Breast epithelium (tissue), 4 donors: Measurements from ENCODE around the gene PDIA3. TPM values are rescaled to one million over a fixed set of nuclear protein-coding genes. Genes with fewer than 3 reads are reported as not detected.
"Not testable (repeated sequence)": the region's sequence is repeated elsewhere in the genome, so short reads cannot be mapped to it uniquely, and the experiment has no call there.

Source experiments
- DNase-seq, 2 donors: peaks; one replicate each; pipeline ENCODE4 v3.0.0-alpha.2; 2019; ENCODE audit warnings: low spot score in 2 of 2
- H3K27ac ChIP-seq, 2 donors: fragments of 200-600 bp; sonication (generic) in 1 of 2; one replicate each; pipeline ENCODE4 v1.5.1; 2016 to 2019; ENCODE audit warnings: mild to moderate bottlenecking in 1 of 2
- H3K27me3 ChIP-seq, 2 donors: fragments of 200-600 bp; sonication (generic) in 1 of 2; one replicate each; pipeline versions ENCODE4 v1.5.1 to v1.6.0; 2017 to 2019; ENCODE audit warnings: control low read depth in 1 of 2, mild to moderate bottlenecking in 1 of 2
- H3K36me3 ChIP-seq: fragments of 200-600 bp; one replicate; pipeline ENCODE4 v1.5.1; 2019
- H3K4me1 ChIP-seq, 2 donors: fragments of 200-600 bp; sonication (generic); one replicate each; pipeline ENCODE4 v1.5.1; 2016 to 2019; ENCODE audit warnings: control low read depth in 1 of 2
- H3K4me3 ChIP-seq, 3 donors: fragments of 200-600 bp; sonication (generic); 1 replicate in 2 of 3; 2 replicates in 1 of 3; pipeline ENCODE4 v1.5.1; 2016 to 2019; ENCODE audit warnings: mild to moderate bottlenecking in 3 of 3, moderate library complexity in 2 of 3
- H3K9me3 ChIP-seq, 2 donors: fragments of 200-600 bp; sonication (generic) in 1 of 2; one replicate each; pipeline ENCODE4 v1.5.1; 2016 to 2019; ENCODE audit warnings: control low read depth in 1 of 2
- CTCF ChIP-seq, 3 donors: fragments of 450-650 bp; IDR thresholded peaks; one replicate each; pipeline ENCODE4 v1.5.1; 2016 to 2017; ENCODE audit warnings: antibody characterized with exemption in 3 of 3, mild to moderate bottlenecking in 3 of 3, moderate library complexity in 3 of 3
- POLR2A ChIP-seq: fragments of 450-650 bp; IDR thresholded peaks from one replicate; pipeline ENCODE4 v1.6.1; 2016; ENCODE audit warnings: antibody characterized with exemption, mild to moderate bottlenecking, moderate library complexity
- POLR2AphosphoS5 ChIP-seq, 3 donors: sonication (generic); formaldehyde crosslinking; IDR thresholded peaks; one replicate each; pipeline ENCODE4 v1.6.1; 2017; ENCODE audit warnings: antibody characterized with exemption in 3 of 3
- intact Hi-C: fragments of 100-400 bp; cut with DNase I; formaldehyde crosslinking; loops from one replicate; pipeline ENCODE4 v1.15.1; 2023; ENCODE audit warnings: low total_unique reads
- total RNA-seq, 3 donors: library from RNA; depleted of rRNA; stranded (reverse); fragments of >200 nt; gene quantifications; one replicate each; pipeline ENCODE4 v1.1.0, GENCODE V29; 2016

Gene PDIA3
- total RNA-seq, 3 donors from 2014 or later: 107 to 125 (median 109) TPM

GRCh38 chr15:43735416-43735815, 10.8 kb upstream of the PDIA3 start:
- intact Hi-C loops: no loop called here

GRCh38 chr15:43746903-43747309, 668 bp downstream of the PDIA3 start:
- H3K27me3 ChIP-seq, DNase-seq, H3K4me1 ChIP-seq, H3K36me3 ChIP-seq, H3K9me3 ChIP-seq, intact Hi-C loops: not testable (repeated sequence)
- Histone ChIP-seq H3K27ac (peak overlapping the region; percentile 93 to 96), H3K4me3 (peak overlapping the region; percentile 76 to 92 (median 77))

More at GRCh38 chr15:43735416-43735815, 10.8 kb upstream of the PDIA3 start:
- Histone ChIP-seq H3K36me3 (no peaks in the 10 kb centered on the region), H3K4me1 (no peaks in the 10 kb centered on the region), H3K27ac (no peak overlapping the region), H3K4me3 (no peak overlapping the region), H3K9me3 (no peaks in the 10 kb centered on the region), H3K27me3 (no peaks in the 10 kb centered on the region)
- TF ChIP-seq POLR2AphosphoS5 (IDR thresholded peaks at IDR 0.05): no peak
- no peak for TF ChIP-seq POLR2A
- TF ChIP-seq CTCF (IDR thresholded peaks at IDR 0.05): no peak
- no peak for DNase-seq

GRCh38 chr15:43748376-43748775, 2.1 kb downstream of the PDIA3 start:
- DNase-seq: no peak
- Histone ChIP-seq H3K4me3 (peak overlapping the region in 2 of 3 donors; percentile 76 to 92), H3K4me1 (no peaks in the 10 kb centered on the region), H3K27ac (no peak overlapping the region), H3K27me3 (no peaks in the 10 kb centered on the region), H3K9me3 (no peaks in the 10 kb centered on the region), H3K36me3 (no peaks in the 10 kb centered on the region)
- intact Hi-C loops: no loop called here
- TF ChIP-seq POLR2A (no peak), POLR2AphosphoS5 (IDR thresholded peaks at IDR 0.05) (no peak), CTCF (IDR thresholded peaks at IDR 0.05) (no peak)

GRCh38 chr15:43749690-43750345, 3.6 kb downstream of the PDIA3 start:
- intact Hi-C loops: no loop called here
- Histone ChIP-seq H3K4me1 (no peaks in the 10 kb centered on the region), H3K9me3 (no peaks in the 10 kb centered on the region), H3K4me3 (peak overlapping the region in 2 of 3 donors; percentile 24 to 53), H3K27ac (peak overlapping the region; percentile 16 to 48), H3K36me3 (no peaks in the 10 kb centered on the region), H3K27me3 (no peaks in the 10 kb centered on the region)
- TF ChIP-seq CTCF (IDR thresholded peaks at IDR 0.05) (no peak), POLR2A (no peak), POLR2AphosphoS5 (IDR thresholded peaks at IDR 0.05) (no peak)
- no peak for DNase-seq

GRCh38 chr15:43751885-43752284, 5.6 kb downstream of the PDIA3 start:
- Histone ChIP-seq H3K4me3 (no peak overlapping the region), H3K27ac (no peak overlapping the region), H3K36me3 (no peaks in the 10 kb centered on the region), H3K4me1 (no peaks in the 10 kb centered on the region), H3K27me3 (no peaks in the 10 kb centered on the region), H3K9me3 (no peaks in the 10 kb centered on the region)
- TF ChIP-seq CTCF (IDR thresholded peaks at IDR 0.05) (no peak), POLR2AphosphoS5 (IDR thresholded peaks at IDR 0.05) (no peak), POLR2A (no peak)
- intact Hi-C loops: no loop called here
- DNase-seq: no peak
